B cell (primary cell): ENCODE data around the gene NRAP. TPM values are rescaled to one million over a fixed set of nuclear protein-coding genes. Genes with fewer than 3 reads are reported as not detected.

ENCODE experiments used
- ATAC-seq: fragments of 200-7000 bp; cut with Tn5 transposase; one replicate; pipeline ENCODE4 v1.10.0; 2021; ENCODE audit warnings: low read depth, mild to moderate bottlenecking, moderate number of reproducible peaks, moderate library complexity
- CTCF ChIA-PET: fragments of 350-600 bp; sonication (Branson Sonifier 250); formaldehyde crosslinking; loops from one replicate; lab custom pipeline; 2021; ENCODE audit warnings: antibody characterized with exemption, inconsistent platforms; lab: Charles Lee
- POLR2A ChIA-PET: fragments of 350-600 bp; sonication (Branson Sonifier 250); formaldehyde crosslinking; loops from one replicate; lab custom pipeline; 2021; ENCODE audit warnings: antibody characterized with exemption; lab: Charles Lee
- DNase-seq: peaks from one replicate; pipeline ENCODE4 v3.0.0; 2013
- H2AFZ ChIP-seq: 2 replicates; pipeline ENCODE4 v1.6.1; 2012; ENCODE audit warnings: mild to moderate bottlenecking, low read depth, low read length; ENCODE audit not compliant: insufficient read depth, poor library complexity, severe bottlenecking
- H3K27ac ChIP-seq, 2 donors: 1 replicate in 1 of 2; 2 replicates in 1 of 2; pipeline ENCODE4 v1.5.1; 2012 to 2013; ENCODE audit warnings: low read length in 2 of 2, mild to moderate bottlenecking in 2 of 2, moderate library complexity in 1 of 2
- H3K27me3 ChIP-seq, 4 experiments: fragments of 200-600 bp in 1 of 4; sonication (generic) in 1 of 4; replicated peaks in 1 of 4; 1 replicate in 2 of 4; 2 replicates in 2 of 4; pipeline versions ENCODE4 v1.6.1 to v1.7.0; 2013 to 2016; ENCODE audit warnings: low read length in 3 of 4, mild to moderate bottlenecking in 2 of 4, mixed read lengths in 1 of 4, moderate library complexity in 1 of 4; ENCODE audit not compliant: insufficient read depth in 4 of 4, control insufficient read depth in 3 of 4; ENCODE audit errors: control extremely low read depth in 1 of 4
- H3K36me3 ChIP-seq, 2 experiments: replicated peaks in 1 of 2; 1 replicate in 1 of 2; 2 replicates in 1 of 2; pipeline versions ENCODE4 v1.6.1 to v1.7.1; 2013; ENCODE audit warnings: low read length in 1 of 2; ENCODE audit not compliant: insufficient read depth in 2 of 2, control insufficient read depth in 1 of 2; ENCODE audit errors: control extremely low read depth in 1 of 2, extremely low read depth in 1 of 2
- H3K4me1 ChIP-seq, 2 donors: fragments of 200-600 bp in 1 of 2; sonication (generic) in 1 of 2; 1 replicate in 1 of 2; 2 replicates in 1 of 2; pipeline versions ENCODE4 v1.5.1 to v1.6.1; 2013 to 2017; ENCODE audit warnings: low read length in 2 of 2; ENCODE audit not compliant: control insufficient read depth in 2 of 2, insufficient read depth in 2 of 2
- H3K4me2 ChIP-seq: replicated peaks from 2 replicates; pipeline ENCODE3; 2012; ENCODE audit warnings: mild to moderate bottlenecking, low read depth, low read length; ENCODE audit not compliant: poor library complexity, severe bottlenecking
- H3K4me3 ChIP-seq, 5 experiments: fragments of 200-600 bp in 1 of 5; sonication (generic) in 1 of 5; 1 replicate in 3 of 5; 2 replicates in 2 of 5; pipeline versions ENCODE4 v1.5.1 to v1.7.0; 2011 to 2016; ENCODE audit warnings: low read length in 4 of 5, mild to moderate bottlenecking in 4 of 5, low read depth in 2 of 5, control low read depth in 1 of 5, moderate library complexity in 1 of 5; ENCODE audit not compliant: insufficient read depth in 1 of 5; ENCODE audit errors: control extremely low read depth in 1 of 5, extremely low read depth in 1 of 5
- H3K79me2 ChIP-seq: fragments of 200-600 bp; sonication (generic); one replicate; pipeline ENCODE4 v1.6.0; 2016; ENCODE audit warnings: low read length; ENCODE audit not compliant: control insufficient read depth, insufficient read depth
- H3K9ac ChIP-seq: fragments of 200-600 bp; sonication (generic); 2 replicates; pipeline ENCODE4 v1.6.1; 2017; ENCODE audit warnings: mild to moderate bottlenecking, low read length, moderate library complexity
- H3K9me3 ChIP-seq, 3 donors: one replicate each; pipeline versions ENCODE4 v1.6.1 to v1.7.1; 2013; ENCODE audit warnings: low read length in 2 of 3; ENCODE audit not compliant: control insufficient read depth in 2 of 3, insufficient read depth in 1 of 3; ENCODE audit errors: control extremely low read depth in 1 of 3
- H4K20me1 ChIP-seq: 2 replicates; pipeline ENCODE4 v1.6.0; 2012; ENCODE audit warnings: mild to moderate bottlenecking, low read length; ENCODE audit not compliant: insufficient read depth, control insufficient read depth, poor library complexity, severe bottlenecking
- H3K27ac Mint-ChIP-seq: one replicate; pipeline ENCODE4 v1.8.0; 2021; ENCODE audit warnings: mixed read lengths
- H3K27me3 Mint-ChIP-seq: one replicate; pipeline ENCODE4 v1.8.0; 2021; ENCODE audit warnings: mixed read lengths
- H3K4me1 Mint-ChIP-seq: one replicate; pipeline ENCODE4 v1.8.0; 2021; ENCODE audit warnings: mixed read lengths
- H3K4me3 Mint-ChIP-seq: one replicate; pipeline ENCODE4 v1.8.0; 2021; ENCODE audit warnings: mixed read lengths
- H3K9me3 Mint-ChIP-seq: one replicate; pipeline ENCODE4 v1.8.0; 2022; ENCODE audit warnings: mixed read lengths; ENCODE audit not compliant: insufficient read depth
- CTCF ChIP-seq: fragments of 200-600 bp; IDR thresholded peaks from one replicate; pipeline ENCODE4 v1.8.0; 2022; ENCODE audit warnings: antibody characterized with exemption, mild to moderate bottlenecking
- EZH2 ChIP-seq: IDR thresholded peaks from 2 replicates; pipeline ENCODE4 v1.6.1; 2012; ENCODE audit warnings: borderline replicate concordance, low read depth, mild to moderate bottlenecking, moderate library complexity, low read length; ENCODE audit not compliant: insufficient read depth, poor library complexity, severe bottlenecking
- WGBS: methylation state at CpG from one replicate; pipeline ENCODE4 v1.1.5; 2013; ENCODE audit warnings: missing lambda C conversion rate; ENCODE audit not compliant: insufficient coverage; 5-methylcytosine and 5-hydroxymethylcytosine counted together
- intact Hi-C: fragments of 100-400 bp; cut with micrococcal nuclease; formaldehyde crosslinking; loops from one replicate; pipeline ENCODE4 v1.10.0; 2022
- polyA plus RNA-seq: library from polyadenylated mRNA; depleted of rRNA; stranded (reverse); fragments of >200 nt; gene quantifications from 2 replicates; pipeline ENCODE4 v1.2.3, GENCODE V29; 2012
- total RNA-seq, 2 donors: library from RNA; stranded (reverse); fragments of 120-200 nt in 1 of 2; gene quantifications; 1 replicate in 1 of 2; 2 replicates in 1 of 2; pipeline versions ENCODE4 v1.2.3 to v1.2.4, GENCODE V29; 2013 to 2022

Gene NRAP
- total and polyA plus RNA-seq, 2 donors (not counting 1 experiment from before 2014, with no cell fraction given) = not detected

GRCh38 chr10:113583571-113583970, 80.3 kb downstream of the NRAP start:
- H4K20me1 ChIP-seq = no peaks in the 10 kb centered on the region
- 89% methylated on average over 1 of the region's 3 CpGs for WGBS
- CTCF ChIA-PET = interaction anchor here (1.1 kb wide), 1 partner anchor 10 kb away, joined by 3 read pairs; no protein-coding TSS in a partner anchor
- no peak overlapping the region for H2AFZ ChIP-seq
- H3K9me3 ChIP-seq = no peaks in the 10 kb centered on the region
- TF ChIP-seq EZH2 (no peak), CTCF (no peak)
- no peaks in the 10 kb centered on the region for H3K4me1 ChIP-seq
- no peak overlapping the region for H3K27ac ChIP-seq
- H3K79me2 ChIP-seq = no peaks in the 10 kb centered on the region
- no peaks in the 10 kb centered on the region for H3K27me3 ChIP-seq
- ATAC-seq (no peak), DNase-seq (no peak)
- no peaks in the 10 kb centered on the region for H3K4me1 Mint-ChIP-seq
- no peak overlapping the region for H3K4me3 Mint-ChIP-seq
- intact Hi-C loops = no loop called here
- H3K36me3 ChIP-seq = no peaks in the 10 kb centered on the region
- H3K4me3 ChIP-seq = no peak overlapping the region
- peaks cover 19% of the 10 kb centered on the region for H3K27me3 Mint-ChIP-seq
- no peaks in the 10 kb centered on the region for H3K9me3 Mint-ChIP-seq
- no peak overlapping the region for H3K27ac Mint-ChIP-seq
- no peak overlapping the region for H3K4me2 ChIP-seq
- POLR2A ChIA-PET = no interaction called here
- H3K9ac ChIP-seq = no peak overlapping the region

GRCh38 chr10:113581092-113581491, 82.7 kb downstream of the NRAP start:
- no peak overlapping the region for H3K27ac ChIP-seq
- H3K4me3 Mint-ChIP-seq = no peak overlapping the region
- H3K27ac Mint-ChIP-seq = no peak overlapping the region
- H3K9me3 Mint-ChIP-seq = no peaks in the 10 kb centered on the region
- H3K4me2 ChIP-seq = no peak overlapping the region
- ChIA-PET CTCF (no interaction called here), POLR2A (no interaction called here)
- TF ChIP-seq EZH2 (no peak), CTCF (no peak)
- H3K4me1 Mint-ChIP-seq = no peaks in the 10 kb centered on the region
- peaks cover 19% of the 10 kb centered on the region for H3K27me3 Mint-ChIP-seq
- DNase-seq = no peak
- no peaks in the 10 kb centered on the region for H3K79me2 ChIP-seq
- no peaks in the 10 kb centered on the region for H3K9me3 ChIP-seq
- intact Hi-C loops = no loop called here
- H3K9ac ChIP-seq = no peak overlapping the region
- H3K4me3 ChIP-seq = no peak overlapping the region
- WGBS = 90% methylated on average over 1 of the region's 1 CpG
- no peaks in the 10 kb centered on the region for H3K36me3 ChIP-seq
- H2AFZ ChIP-seq = no peak overlapping the region
- H3K4me1 ChIP-seq = no peaks in the 10 kb centered on the region
- ATAC-seq = no peak
- no peaks in the 10 kb centered on the region for H4K20me1 ChIP-seq
- H3K27me3 ChIP-seq = peaks cover 0 to 4% (median 0%) of the 10 kb centered on the region in 4 experiments
